Epithelial cell of esophagus (primary cell): ENCODE data around the gene RALGAPA2.

ENCODE experiments used
- DNase-seq: peaks from one replicate; pipeline ENCODE4 v3.0.0; 2010; ENCODE audit warnings: low read depth
- H3K4me3 ChIP-seq: 2 replicates; pipeline ENCODE4 v1.5.1; 2011; ENCODE audit warnings: mild to moderate bottlenecking, low read length, control low read depth
- TF ChIP-seq, protein P1 (sequence below): IDR thresholded peaks from 2 replicates; pipeline ENCODE4 v1.5.1; 2011; ENCODE audit warnings: low read depth, mild to moderate bottlenecking, low read length, control low read depth, inconsistent platforms; ENCODE audit not compliant: insufficient read depth; ENCODE audit errors: missing control alignments

RALGAPA2 gene

DNA sequence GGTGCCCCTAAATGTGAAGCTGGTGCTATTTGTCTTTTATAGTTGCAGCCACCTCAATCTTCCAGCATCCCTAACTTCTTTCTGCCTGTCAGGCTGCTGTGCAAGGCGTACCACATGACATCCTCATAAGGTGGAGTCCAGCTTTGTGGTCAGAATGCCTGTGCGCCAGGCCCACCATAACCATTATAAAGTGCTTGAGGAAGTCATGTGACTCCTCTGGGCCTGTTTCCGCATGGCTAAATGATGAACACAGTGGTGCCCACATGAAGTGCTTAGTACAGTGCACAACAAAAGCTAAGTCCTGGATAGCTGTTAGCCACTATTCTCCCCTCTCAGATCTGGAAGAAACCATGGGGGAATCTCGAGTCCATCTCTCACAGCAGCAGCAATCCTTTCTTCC, 268.9 kb downstream of the RALGAPA2 start:
- DNase-seq: no peak
- no peak overlapping the region for H3K4me3 ChIP-seq
- TF ChIP-seq, protein P1, sequence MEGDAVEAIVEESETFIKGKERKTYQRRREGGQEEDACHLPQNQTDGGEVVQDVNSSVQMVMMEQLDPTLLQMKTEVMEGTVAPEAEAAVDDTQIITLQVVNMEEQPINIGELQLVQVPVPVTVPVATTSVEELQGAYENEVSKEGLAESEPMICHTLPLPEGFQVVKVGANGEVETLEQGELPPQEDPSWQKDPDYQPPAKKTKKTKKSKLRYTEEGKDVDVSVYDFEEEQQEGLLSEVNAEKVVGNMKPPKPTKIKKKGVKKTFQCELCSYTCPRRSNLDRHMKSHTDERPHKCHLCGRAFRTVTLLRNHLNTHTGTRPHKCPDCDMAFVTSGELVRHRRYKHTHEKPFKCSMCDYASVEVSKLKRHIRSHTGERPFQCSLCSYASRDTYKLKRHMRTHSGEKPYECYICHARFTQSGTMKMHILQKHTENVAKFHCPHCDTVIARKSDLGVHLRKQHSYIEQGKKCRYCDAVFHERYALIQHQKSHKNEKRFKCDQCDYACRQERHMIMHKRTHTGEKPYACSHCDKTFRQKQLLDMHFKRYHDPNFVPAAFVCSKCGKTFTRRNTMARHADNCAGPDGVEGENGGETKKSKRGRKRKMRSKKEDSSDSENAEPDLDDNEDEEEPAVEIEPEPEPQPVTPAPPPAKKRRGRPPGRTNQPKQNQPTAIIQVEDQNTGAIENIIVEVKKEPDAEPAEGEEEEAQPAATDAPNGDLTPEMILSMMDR: no peak

DNA sequence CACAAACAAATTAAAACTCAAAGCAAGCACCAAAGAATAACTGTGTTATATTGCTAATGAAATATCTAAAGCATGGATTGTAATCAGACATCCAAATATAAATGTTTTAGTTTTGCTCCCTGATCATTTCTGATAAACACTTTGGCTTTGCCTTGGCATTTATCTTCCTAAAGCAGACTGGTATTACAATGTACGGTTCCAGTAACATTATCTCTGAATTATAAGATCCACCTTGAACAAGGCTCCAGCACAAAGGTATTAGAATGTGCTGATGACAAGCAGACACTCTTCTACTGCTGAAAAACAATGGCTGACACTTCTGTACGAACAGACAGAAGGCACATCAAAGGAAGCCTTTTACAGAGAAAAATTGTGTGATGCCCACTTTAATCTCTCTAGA, 270.0 kb downstream of the RALGAPA2 start:
- TF ChIP-seq, protein P1: no peak
- no peak for DNase-seq
- H3K4me3 ChIP-seq: no peak overlapping the region

DNA sequence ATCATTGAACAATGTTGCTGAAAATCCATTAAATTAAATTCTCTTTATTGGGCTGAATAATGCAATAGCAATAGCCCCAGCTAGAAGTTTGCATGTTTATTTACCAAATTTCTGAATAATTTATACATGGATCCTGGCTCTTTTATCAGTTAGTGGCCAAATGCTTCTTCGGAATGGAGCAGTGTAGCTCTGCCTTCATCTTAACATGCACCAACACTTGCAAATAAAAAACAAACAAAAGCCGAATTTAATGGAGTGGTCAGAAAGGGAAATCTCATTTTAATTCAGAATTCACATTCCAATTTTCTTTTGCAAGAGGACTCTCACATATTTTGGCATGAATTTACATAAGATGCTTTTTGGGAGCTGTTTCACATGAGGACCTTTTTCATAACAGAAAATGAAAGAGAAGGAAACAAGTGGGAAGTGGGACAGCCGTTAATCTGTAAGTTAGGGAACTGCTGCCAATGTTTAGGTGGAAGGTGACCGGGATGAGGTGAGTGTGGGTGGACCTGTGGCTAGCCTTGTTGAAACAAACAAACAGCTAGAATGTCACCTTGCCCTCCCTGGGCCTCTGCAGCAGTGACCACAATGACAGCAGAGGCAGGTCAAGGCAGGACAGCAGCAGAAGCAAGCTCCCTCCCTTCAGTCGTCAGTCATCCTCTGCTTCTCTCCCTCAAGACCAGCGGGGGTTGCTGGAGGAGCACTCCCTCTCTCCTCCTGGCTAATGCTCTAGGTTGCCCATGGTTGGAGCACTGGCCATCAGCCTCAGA, 271.4 kb downstream of the RALGAPA2 start:
- DNase-seq: peak; percentile 8
- no peak overlapping the region for H3K4me3 ChIP-seq
- TF ChIP-seq, protein P1: no peak

DNA sequence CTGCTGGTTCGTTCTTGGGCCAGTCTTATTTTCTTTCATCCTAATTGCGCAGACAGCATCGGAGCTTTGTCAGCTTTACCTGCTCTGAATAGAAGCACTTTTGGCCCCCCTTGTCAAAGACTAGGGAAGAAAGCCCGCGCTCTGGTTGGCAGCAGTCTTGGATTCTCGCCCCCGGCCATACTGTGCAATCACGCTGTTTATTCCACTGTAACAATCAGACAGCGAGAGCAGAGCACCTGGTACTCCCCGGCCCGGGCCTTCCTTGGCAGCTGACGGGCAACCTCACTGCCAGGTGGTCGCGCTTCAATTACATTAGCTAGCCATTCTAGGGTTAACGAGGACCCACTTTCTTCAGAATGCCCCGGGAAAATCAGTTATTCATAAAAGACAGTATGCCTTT, 272.0 kb downstream of the RALGAPA2 start:
- no peak overlapping the region for H3K4me3 ChIP-seq
- TF ChIP-seq, protein P1: no peak
- DNase-seq: no peak

GRCh38 chr20:20439602-20440190, 272.7 kb downstream of the RALGAPA2 start:
- no peak overlapping the region for H3K4me3 ChIP-seq
- TF ChIP-seq, protein P1: no peak
- DNase-seq: no peak

GRCh38 chr20:20437314-20437713, 275.1 kb downstream of the RALGAPA2 start:
- no peak overlapping the region for H3K4me3 ChIP-seq
- no peak for DNase-seq
- TF ChIP-seq, protein P1: no peak

- TF ChIP-seq, protein P1: no peak
- H3K4me3 ChIP-seq: no peak overlapping the region
Observed at GRCh38 chr20:20436689-20437088, 275.8 kb downstream of the RALGAPA2 start.

More at GRCh38 chr20:20436689-20437088, 275.8 kb downstream of the RALGAPA2 start:
- no peak for DNase-seq
